UCSD-AML1 (cell line): Measurements from ENCODE around the gene RNF180.
"Not testable (repeated sequence)": the region's sequence is repeated elsewhere in the genome, so short reads cannot be mapped to it uniquely, and the experiment has no call there.

Experiments used
- DNase-seq: peaks from one replicate; lab custom pipeline; 2025; ENCODE audit not compliant: unreplicated experiment; lab: John Stamatoyannopoulos, UW

RNF180 gene

DNA sequence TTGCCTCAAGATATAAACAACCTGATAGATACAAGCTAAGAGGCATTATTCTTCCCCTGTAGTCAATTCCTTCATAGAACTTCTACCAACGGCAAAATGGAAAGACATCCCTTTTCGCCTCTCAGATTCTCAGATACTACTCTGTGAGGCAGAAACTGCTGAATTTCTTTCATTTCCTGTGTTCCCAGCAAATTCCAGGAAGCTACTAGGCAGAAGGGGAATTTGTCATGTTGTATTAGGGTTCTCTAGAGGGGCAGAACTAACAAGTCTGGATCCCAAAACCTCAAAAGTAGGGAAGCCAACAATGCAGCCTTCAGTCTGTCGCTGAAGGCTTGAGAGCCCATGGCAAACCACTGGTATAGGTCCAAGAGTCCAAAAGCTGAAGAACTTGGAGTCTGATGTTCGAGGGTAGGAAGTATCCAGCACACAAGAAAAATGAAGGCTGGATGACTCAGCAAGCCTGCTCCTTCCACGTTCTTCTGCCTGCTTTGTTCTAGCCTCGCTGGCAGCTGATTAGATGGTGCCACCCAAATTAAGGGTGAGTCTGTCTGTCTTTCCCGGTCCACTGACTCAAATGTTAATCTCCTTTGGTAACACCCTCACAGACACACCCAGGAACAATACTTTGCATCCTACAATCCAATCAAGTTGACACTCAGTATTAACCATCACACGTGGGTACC is 15.2 kb downstream of the RNF180 start:
- DNase-seq = no peak

DNA sequence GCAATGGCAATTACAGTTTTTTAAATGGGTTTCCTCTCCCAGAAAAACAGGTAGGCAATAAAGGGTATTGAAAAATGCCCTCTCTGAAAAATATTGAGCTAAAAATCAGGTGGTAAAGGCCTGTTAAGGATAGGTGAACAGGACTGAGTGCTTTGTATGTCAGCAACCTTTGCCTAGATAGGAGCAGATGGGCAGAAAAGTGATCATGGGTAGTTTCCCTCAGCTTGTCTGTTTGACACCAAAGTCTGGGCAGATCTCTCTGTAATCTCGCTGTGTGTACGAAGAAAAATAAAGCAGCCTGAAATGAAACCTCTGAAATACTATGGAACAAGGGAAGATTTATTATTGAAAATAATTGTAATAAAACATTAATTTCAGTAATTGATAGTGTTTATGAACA is 15.8 kb downstream of the RNF180 start:
- no peak for DNase-seq

DNA sequence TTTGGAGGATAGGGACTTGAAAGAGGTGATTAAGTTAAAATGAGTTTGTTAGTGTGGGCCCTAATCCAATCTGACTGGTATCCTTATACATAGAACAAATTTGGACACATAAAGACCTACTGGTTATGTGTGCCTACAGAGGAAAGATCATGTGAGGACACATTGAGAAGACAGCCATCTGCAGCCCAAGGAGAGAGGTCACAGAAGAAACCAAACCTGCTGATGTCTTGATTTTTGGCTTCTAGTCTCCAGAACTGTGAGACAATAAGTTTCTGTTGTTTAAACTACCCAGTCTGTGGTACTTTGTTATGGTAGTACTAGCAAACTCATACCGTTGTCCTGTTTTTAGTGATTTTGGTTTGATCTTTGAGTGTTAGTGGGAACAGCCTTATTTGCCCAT is 18.3 kb downstream of the RNF180 start:
- no peak for DNase-seq

DNA sequence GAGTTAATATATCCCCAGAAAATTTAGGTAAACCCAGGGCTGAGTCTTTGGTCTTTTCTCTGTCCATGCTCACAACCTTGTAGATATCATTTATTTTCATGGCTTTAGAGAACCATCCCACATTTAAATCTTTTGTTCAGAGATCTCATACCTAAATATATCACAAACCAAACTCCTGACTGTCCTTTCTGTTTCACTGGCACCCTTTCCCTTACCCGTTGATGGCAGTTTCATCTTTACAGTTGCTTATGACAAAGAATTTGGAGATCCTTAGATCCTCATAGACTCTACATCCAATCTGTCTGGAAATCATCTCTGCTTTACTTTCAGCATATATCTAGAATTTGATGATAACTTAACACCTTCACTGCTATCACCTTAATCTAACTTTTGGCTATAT is 19.2 kb downstream of the RNF180 start:
- no peak for DNase-seq

DNA sequence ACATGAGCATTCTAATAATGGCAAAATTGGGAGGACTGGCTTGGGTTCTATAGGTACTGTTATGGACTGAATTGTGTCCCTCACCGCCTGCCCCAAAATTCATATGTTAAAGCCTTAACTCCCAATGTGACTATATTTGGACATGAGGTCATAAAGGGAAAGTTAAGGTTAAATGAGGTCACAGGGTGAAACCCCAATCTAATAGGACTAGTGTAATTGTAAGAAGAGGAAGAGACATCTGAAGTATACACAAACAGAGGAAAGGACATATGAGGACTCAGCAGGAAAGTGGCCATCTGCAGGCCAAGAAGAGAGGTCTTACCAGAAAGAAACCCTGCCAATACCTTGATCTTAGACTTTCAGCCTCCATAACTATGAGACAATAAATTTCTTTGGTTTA is 23.1 kb downstream of the RNF180 start:
- no peak for DNase-seq

DNA sequence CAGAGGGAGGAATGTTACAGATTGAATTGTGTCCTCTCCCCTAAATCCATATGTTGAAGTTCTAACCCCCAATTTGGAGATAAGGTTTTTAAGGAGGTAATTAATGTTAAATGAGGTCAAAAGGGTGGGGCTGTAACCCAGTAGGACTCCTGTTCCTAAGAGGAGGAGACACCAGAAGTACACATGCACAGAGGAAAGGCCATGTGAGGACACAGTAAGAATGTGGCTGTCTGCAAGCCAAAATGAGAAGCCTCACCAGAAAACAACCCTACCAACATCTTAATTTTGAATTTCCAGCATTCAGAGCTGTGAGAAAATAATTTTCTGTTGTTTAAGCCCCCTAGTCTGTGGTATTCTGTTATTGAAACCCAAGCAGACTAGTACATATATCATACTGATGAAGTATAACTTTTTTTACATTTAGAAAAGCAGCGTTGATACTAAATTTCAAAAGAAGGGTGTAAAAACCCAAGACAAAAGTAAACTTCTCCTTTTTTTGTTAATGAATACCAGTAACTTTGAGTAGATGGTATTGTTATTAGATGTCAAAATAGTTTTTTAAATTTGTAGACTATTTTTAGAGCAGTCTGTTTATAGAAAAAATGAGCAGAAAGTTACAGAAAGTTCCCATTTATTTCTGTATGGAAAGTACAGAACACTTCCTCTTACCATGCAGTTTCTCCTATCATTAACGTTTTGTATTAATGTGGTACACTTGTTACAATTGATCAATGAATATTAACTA is 25.1 kb downstream of the RNF180 start:
- no peak for DNase-seq

DNA sequence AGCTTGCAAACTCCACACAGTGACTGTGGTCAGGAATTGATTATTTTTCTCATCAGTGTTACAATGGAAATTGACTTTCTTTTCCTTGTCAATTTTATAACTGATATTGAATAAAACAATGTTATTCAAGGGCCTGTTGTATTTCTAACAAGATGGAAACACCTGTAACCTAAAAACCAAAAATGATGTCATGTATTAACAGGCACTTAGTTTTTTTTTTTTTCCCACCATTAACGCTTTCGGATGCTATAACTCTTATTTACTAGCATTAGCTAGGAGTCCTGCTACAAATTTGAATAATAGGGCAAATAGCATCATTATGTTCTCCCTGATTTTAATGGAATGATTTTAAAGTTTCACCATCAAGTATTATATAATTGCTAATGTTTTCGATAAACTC is 30.3 kb downstream of the RNF180 start:
- DNase-seq = no peak

DNA sequence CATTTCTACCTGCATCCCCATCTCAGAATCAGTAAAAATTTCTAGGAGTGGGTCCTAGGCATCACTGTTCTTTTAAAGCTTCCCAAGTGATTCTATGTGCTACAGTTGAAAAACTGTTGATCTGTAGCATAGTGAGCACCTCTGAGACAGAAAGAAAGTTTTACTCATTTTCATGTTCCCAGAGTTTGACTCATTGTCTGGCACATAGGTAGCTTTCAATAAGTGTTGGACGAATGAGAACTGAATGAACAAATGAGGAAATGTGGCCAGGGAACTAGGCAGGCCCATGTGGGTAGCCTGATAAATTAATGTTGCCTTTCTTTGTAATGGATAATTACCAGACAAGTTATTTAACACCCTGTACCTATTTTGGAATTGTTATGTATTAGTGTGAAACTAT is 33.8 kb downstream of the RNF180 start:
- DNase-seq = no peak

DNA sequence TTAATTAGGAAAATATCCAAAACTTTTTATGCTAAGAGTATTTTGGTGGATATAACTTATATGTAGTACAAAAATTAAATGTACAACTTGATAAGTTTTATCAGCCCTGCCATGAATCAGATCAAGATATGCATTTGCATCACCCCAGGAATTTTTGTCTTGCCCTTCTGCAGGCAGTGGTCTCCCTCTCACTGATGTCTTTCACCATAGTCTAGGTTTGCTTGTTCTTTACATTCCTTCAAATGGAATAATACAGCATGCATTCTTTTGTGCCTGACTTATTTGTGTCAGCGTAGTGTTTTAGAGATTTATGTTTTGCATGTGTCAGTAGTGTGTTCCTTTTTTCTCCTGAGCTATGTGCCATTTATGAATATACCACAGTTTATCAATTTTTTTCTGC is 36.4 kb downstream of the RNF180 start:
- DNase-seq = no peak

DNA sequence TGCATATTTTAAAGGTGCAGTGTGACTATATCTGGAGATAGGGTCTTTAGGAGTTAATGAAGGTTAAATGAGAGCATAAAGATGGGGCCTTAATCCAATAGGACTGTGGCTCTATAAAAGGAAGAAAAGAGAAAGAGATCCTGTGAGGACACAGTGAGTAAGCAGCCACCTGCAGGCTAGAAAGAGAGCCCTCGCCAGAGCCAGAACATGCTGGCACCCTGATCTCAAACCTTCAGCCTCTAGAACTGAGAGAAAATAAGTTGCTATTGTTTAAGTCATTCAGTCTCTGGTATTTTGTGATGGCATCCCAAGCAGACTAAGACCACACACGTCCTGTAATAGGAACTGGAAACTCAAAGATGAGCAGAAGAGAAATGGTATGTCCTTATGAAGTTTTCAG is 41.0 kb downstream of the RNF180 start:
- DNase-seq = no peak

DNA sequence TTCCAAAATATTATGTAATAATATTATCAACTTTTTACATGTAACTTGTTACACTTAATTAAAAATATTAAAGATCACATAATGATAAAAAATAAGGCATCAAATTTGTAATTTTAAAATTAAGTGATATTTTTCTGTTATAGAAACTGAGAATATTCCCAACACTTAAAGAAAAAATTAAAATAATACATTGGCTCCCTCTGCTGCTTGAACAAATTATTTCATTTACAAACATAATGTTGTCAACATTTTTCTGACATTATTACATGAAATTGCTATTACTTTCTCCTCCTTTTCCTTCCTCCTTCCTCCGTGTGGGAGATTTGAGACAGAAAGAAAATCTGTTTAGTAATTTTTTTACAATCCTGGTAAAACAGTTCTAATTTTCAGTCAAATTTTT is 42.3 kb downstream of the RNF180 start:
- DNase-seq = no peak

DNA sequence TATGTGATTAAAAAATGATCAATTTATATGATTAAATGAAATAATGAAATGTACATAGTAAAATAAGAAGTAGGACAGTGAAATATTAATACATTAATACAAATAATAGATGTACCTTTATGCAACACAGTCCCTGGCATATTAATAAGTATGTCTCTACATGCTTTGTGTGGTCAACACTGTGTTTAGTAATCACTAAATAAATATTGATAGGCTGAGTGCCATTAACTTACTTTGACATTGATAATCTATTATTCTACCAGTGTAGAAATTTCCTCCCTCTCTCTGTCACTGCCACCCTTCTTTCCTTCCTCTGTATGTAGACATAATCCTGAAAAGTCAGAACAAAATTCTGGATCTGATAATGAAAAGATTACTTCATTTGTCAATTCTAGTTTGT is 43.7 kb downstream of the RNF180 start:
- no peak for DNase-seq

DNA sequence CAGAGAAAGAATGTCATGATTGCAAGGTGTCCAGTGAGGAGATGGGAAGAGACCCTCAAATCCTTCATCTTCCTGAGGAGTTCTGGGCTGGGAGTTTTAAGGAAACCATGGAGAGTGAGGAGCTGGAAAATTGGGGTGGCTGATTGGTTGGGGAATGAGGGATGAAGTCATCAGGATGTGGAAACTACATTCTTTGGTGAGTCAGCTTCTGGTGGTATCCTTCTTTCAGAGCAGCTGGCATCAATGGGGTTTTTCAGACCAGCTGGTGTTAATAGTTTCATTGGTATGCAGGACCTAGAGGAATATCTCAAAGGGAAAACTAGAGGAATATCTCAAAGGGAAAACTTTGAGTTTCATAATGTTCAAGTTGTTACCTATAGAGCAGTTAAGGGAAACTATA is 45.2 kb downstream of the RNF180 start:
- no peak for DNase-seq

DNA sequence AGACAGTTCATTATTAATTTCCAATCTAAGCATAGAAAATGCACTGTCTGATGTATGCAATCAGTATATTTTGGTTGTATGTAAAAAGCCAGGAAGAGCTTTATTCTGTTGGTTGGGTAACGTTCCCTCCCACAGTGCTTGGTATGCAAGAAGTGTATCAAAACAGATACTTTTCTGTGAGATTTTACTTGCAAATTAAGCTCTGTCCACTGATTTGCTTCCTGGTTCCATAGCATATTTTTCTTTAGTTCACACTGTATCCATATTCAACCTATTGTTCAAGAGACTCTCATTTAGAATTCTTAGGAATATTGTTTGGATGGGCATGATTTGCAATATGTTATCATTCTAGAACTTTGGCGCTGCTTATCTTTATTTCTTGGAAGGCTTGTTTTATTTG is 47.4 kb downstream of the RNF180 start:
- DNase-seq = no peak

DNA sequence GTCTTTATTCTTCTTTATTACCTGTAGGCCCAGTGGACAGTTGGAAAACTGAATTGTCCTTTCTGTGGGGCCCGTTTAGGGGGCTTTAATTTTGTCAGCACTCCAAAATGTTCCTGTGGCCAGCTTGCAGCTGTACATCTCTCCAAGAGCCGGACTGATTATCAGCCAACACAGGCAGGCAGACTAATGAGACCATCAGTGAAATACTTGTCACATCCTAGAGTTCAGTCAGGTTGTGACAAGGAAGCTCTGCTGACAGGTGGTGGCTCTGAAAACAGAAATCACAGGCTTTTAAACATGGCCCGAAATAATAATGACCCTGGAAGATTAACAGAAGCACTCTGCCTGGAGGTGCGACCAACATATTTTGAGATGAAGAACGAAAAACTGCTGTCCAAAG is 47.9 kb downstream of the RNF180 start:
- DNase-seq = no peak

DNA sequence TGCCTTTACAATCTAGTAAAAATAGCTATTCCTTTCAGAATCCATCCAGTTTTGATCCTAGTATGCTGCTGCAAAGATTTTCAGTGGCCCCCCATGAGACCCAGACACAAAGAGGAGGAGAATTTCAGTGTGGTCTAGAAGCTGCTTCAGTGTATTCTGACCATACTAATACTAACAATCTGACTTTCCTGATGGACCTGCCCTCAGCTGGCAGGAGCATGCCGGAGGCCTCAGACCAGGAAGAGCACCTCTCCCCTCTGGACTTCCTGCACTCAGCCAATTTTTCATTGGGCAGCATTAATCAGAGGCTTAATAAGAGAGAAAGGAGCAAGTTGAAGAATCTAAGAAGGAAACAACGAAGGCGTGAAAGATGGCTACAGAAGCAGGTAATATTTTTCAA is 48.5 kb downstream of the RNF180 start:
- no peak for DNase-seq

DNA sequence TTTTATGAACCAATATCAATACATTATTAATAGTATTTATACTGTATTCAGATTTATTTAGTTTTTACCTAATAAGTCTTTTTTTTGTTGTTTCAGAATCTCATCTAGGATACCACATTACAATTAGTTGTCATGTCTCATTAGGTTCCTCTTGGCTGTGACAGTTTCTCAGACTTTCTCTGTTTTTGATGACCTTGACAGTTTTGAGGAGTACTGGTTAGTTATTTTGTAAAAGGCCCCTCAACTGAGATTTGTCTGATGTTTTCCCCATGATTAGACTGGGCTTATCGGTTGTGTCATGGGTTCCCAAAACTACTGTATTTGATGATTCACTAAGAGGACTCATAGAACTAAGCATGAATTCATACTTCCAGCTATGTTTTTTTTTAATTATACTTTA is 56.3 kb downstream of the RNF180 start:
- no peak for DNase-seq

DNA sequence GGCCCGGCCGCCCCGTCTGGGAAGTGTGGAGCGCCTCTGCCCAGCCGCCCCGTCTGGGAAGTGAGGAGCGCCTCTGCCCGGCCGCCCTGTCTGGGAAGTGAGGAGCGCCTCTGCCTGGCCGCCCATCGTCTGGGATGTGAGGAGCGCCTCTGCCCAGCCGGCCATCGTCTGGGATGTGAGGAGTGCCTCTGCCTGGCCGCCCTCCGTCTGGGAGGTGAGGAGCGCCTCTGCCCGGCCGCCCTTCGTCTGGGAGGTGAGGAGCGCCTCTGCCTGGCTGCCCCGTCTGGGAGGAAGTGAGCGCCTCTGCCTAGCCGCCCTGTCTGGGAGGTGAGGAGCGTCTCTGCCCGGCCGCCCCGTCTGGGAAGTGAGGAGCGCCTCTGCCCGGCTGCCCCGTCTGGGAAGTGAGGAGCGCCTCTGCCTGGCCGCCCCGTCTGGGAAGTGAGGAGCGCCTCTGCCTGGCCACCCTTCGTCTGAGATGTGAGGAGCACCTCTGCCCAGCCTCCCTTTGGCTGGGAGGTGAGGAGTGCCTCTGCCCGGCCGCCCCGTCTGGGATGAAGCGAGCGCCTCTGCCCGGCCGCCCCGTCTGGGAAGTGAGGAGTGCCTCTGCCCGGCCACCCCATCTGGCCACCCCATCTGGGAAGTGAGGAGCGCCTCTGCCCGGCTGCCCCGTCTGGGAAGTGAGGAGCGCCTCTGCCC is 59.8 kb downstream of the RNF180 start:
- not testable (repeated sequence) for DNase-seq

DNA sequence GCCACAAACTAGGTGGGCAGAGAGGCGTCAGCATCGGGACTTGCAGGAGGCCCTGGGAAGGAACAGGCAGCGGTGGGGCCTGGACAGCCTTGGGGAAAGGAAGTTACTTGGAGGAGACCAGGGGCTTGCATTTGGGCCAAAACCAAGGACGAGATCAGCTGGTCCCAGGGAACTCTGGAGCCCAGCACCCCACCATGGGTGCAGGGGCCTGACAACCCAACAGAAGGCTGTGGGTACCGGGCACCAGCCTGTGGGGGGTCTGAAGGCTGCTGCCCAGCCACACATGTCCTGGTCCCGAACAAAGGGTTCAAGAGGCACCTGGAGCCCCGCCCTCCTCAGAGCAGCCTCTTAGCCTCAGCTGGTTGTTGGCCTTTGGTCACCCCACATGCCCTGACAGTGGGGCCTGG is 61.5 kb downstream of the RNF180 start:
- not testable (repeated sequence) for DNase-seq

DNA sequence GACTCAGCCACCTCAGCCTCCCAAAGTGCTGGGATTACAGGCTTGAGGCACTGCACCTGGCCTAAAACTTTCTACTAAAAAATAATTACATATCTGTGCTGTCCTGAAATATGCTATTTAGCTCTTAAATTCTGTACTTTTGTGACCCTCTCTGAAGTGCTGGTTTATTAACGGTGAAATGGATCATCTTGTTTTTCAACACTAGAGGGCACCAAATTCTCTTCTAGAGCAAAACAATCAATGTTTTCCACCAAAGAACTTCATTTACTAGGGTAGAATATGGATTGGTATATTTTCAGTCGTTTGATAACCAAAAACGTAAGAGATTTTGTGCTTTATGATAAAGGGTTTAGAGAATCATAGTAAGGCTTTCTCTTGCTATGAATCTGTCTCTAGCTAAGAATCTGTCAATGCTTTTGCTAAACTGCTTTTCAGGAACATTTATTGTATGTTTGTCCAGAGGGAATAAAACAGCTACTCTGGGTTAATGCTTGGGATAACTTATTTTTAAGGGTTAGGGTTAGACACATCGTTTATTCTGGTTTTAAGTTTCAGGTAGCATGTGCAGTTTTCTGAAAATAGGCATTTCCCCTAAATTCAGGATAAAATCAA is 63.6 kb downstream of the RNF180 start:
- DNase-seq = no peak

DNA sequence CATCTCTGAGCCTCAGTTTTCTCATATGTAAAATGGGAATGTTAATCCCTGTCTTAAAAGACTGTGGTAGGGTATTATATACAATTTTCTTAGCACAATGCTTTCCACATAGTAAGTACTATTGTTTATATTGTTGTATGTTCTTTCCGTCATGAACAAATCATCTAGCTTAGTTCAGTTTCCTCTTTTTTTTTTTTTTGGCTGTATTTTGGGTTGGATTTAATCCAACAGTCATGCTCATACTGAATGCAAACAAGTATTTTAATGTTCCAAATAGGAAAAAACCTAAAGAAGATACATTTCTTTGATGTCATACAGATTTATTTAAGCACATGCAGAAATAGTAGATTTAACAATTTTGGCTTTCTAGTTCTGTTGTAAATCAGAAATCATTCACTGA is 95.1 kb downstream of the RNF180 start:
- DNase-seq = no peak

DNA sequence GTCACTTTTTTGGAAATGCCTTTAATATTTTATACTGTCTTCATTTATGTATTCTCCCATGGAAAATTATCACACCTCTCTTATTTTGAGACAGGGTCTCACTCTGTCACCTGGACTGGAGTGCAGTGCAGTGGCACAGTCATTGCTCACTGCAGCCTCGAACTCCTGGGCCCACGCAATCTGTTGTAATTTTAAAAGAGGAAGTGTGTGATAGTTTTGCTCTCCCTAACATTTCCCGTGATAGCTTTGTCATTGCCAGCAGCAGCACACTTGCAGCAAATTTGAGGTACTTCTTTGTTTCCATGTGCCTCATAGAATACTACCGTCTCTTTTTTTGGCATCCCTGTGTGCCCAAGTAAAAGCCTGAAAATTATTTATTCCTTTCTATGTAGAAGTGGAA is 103.5 kb downstream of the RNF180 start:
- no peak for DNase-seq
